Small intestine (tissue), 7 donors: Measurements from ENCODE around the gene PLK2. TPM values are rescaled to one million over a fixed set of nuclear protein-coding genes. Genes with fewer than 3 reads are reported as not detected.

Experiments
- DNase-seq, 2 donors: peaks; one replicate each; pipeline versions ENCODE4 v3.0.0 to v3.0.0-alpha.2; 2013
- FAIRE-seq: peaks from 2 replicates; lab custom pipeline; 2012; peaks lifted over from hg19 to GRCh38; lab: Jason Lieb, UNC
- H3K27ac ChIP-seq, 3 donors: one replicate each; pipeline ENCODE4 v1.5.1; 2013; ENCODE audit warnings: low read length in 2 of 3, mild to moderate bottlenecking in 2 of 3, control low read depth in 1 of 3, inconsistent platforms in 1 of 3, low read depth in 1 of 3, moderate library complexity in 1 of 3
- H3K27me3 ChIP-seq, 3 donors: one replicate each; pipeline ENCODE4 v1.6.1; 2013; ENCODE audit warnings: low read length in 3 of 3, inconsistent platforms in 1 of 3; ENCODE audit not compliant: control insufficient read depth in 3 of 3, insufficient read depth in 3 of 3
- H3K36me3 ChIP-seq, 3 donors: one replicate each; pipeline ENCODE4 v1.6.1; 2013; ENCODE audit warnings: low read length in 3 of 3, inconsistent platforms in 1 of 3, low read depth in 1 of 3, mild to moderate bottlenecking in 1 of 3, moderate library complexity in 1 of 3; ENCODE audit not compliant: control insufficient read depth in 3 of 3, insufficient read depth in 2 of 3
- H3K4me1 ChIP-seq, 3 donors: one replicate each; pipeline ENCODE4 v1.6.1; 2013; ENCODE audit warnings: low read length in 2 of 3, inconsistent platforms in 1 of 3, low read depth in 1 of 3, mild to moderate bottlenecking in 1 of 3, moderate library complexity in 1 of 3; ENCODE audit not compliant: control insufficient read depth in 3 of 3, insufficient read depth in 2 of 3
- H3K4me3 ChIP-seq, 3 donors: one replicate each; pipeline ENCODE4 v1.5.1; 2013; ENCODE audit warnings: low read length in 3 of 3, control low read depth in 1 of 3, inconsistent platforms in 1 of 3, low read depth in 1 of 3, mild to moderate bottlenecking in 1 of 3, moderate library complexity in 1 of 3
- H3K9me3 ChIP-seq, 2 donors: one replicate each; pipeline ENCODE4 v1.6.1; 2013; ENCODE audit warnings: low read depth in 1 of 2, low read length in 1 of 2; ENCODE audit not compliant: control insufficient read depth in 2 of 2, insufficient read depth in 1 of 2
- WGBS, 3 donors: extraction: QIAGEN DNeasy Blood & Tissue Kit; methylation state at CpG; one replicate each; pipeline ENCODE4 v1.1.7; 2013; 5-methylcytosine and 5-hydroxymethylcytosine counted together
- polyA plus RNA-seq, 4 donors: library from polyadenylated mRNA; stranded (reverse) in 3 of 4; unstranded in 1 of 4; fragments of 200-250 nt in 3 of 4; fragments of 120-200 nt in 1 of 4; gene quantifications; one replicate each; pipeline versions ENCODE4 v1.2.1 to v1.2.3, GENCODE V29; 2013
- donor health status: healthy with polysubstance abuse.
- donor health status: control.
- donor health status: control.
- donor health status: Bipolar disorder and iron deficiency.
- donor health status: healthy.

PLK2 gene
- polyA plus RNA-seq, 4 donors: 5.8 to 26.2 (median 9.7) TPM

- no peaks in the 10 kb centered on the region for H3K9me3 ChIP-seq
- H3K27ac ChIP-seq: no peak overlapping the region
- H3K4me3 ChIP-seq: no peak overlapping the region
- WGBS, 3 donors: 45 to 58% (median 49%) methylated on average over 2 of the region's 2 CpGs
- DNase-seq (no peak), FAIRE-seq (no peak)
- no peaks in the 10 kb centered on the region for H3K4me1 ChIP-seq
- no peaks in the 10 kb centered on the region for H3K36me3 ChIP-seq
- H3K27me3 ChIP-seq: no peaks in the 10 kb centered on the region
Measured at GRCh38 chr5:58405175-58405574, 54.7 kb downstream of the PLK2 start.

GRCh38 chr5:58404734-58405133, 55.2 kb downstream of the PLK2 start:
- DNase-seq: no peak
- Histone ChIP-seq H3K9me3 (no peaks in the 10 kb centered on the region), H3K36me3 (no peaks in the 10 kb centered on the region), H3K4me1 (no peaks in the 10 kb centered on the region), H3K4me3 (no peak overlapping the region), H3K27ac (no peak overlapping the region), H3K27me3 (no peaks in the 10 kb centered on the region)
- 87 to 90% (median 88%) methylated on average over 3 of the region's 3 CpGs for WGBS, 3 donors
- FAIRE-seq: no peak

Other genes starting within 250 kb of the PLK2 start
- gene GAPT, start 31.3 kb upstream of the PLK2 start, polyA plus RNA-seq: 1 to 10 TPM in 1 of 4 donors, under 1 TPM in 2, not detected in 1; 0.46 to 5.1 (median 0.58) TPM
- gene RAB3C, start 123.0 kb upstream of the PLK2 start, polyA plus RNA-seq: 1 to 10 TPM in 3 of 4 donors, under 1 TPM in 1; 0.22 to 6.5 (median 2.9) TPM